ENCODE results near the gene LPP. TPM values are rescaled to one million over a fixed set of nuclear protein-coding genes. Genes with fewer than 3 reads are reported as not detected.

Gene LPP
- total and polyA plus RNA-seq, 2 of the 13 experiments (the other 11 are each of a cell fraction or from before 2014, with no cell fraction given), result 19.2 to 29.9 TPM

GRCh38 chr3:188154014-188154808, at the start of gene LPP (continued):
- TF ChIP-seq ZNF660 (CRISPR knock-in tag; IDR thresholded peaks at IDR 0.05; ENCODE audit: borderline replicate concordance, low read depth) (no peak), ZNF646 (CRISPR knock-in tag; IDR thresholded peaks at IDR 0.05) (no peak), GTF2F1 (IDR thresholded peaks at IDR 0.05; ENCODE audit: low read length) (no peak), PAXIP1 (CRISPR knock-in tag; conservative IDR thresholded peaks at IDR 0.05) (peak; percentile 36; the same call in 1 of the 2 replicates), TBX3 (IDR thresholded peaks at IDR 0.05; ENCODE audit: borderline replicate concordance) (no peak), CHD4 (IDR thresholded peaks at IDR 0.05; ENCODE audit: borderline replicate concordance, low read length) (0 out of 2 replicates have a peak, but pooled peaks have one; percentile 46), ZNF414 (CRISPR knock-in tag; IDR thresholded peaks at IDR 0.05) (peak; percentile 79; the same call in 1 of the 2 replicates), THAP11 (CRISPR knock-in tag; IDR thresholded peaks at IDR 0.05) (0 out of 2 replicates have a peak, but pooled peaks have one; percentile 13), CHCHD3 (CRISPR knock-in tag; IDR thresholded peaks at IDR 0.05) (no peak), KDM1A (CRISPR knock-in tag; IDR thresholded peaks at IDR 0.05) (peak; percentile 82), KMT2A (CRISPR knock-in tag; IDR thresholded peaks at IDR 0.05) (peak; percentile 50; the same call in 1 of the 2 replicates), ZNF30 (CRISPR knock-in tag; IDR thresholded peaks at IDR 0.05) (peak; percentile 52; the same call in 1 of the 2 replicates), TGIF2 (CRISPR knock-in tag; IDR thresholded peaks at IDR 0.05) (0 out of 2 replicates have a peak, but pooled peaks have one; percentile 43), MED13 (CRISPR knock-in tag; IDR thresholded peaks at IDR 0.05) (0 out of 2 replicates have a peak, but pooled peaks have one; percentile 43), ZFP91 (CRISPR knock-in tag; IDR thresholded peaks at IDR 0.05; ENCODE audit: borderline replicate concordance) (peak; percentile 77; the same call in 1 of the 2 replicates)
